ENCODE measurements around the gene MACROH2A2.

DNA sequence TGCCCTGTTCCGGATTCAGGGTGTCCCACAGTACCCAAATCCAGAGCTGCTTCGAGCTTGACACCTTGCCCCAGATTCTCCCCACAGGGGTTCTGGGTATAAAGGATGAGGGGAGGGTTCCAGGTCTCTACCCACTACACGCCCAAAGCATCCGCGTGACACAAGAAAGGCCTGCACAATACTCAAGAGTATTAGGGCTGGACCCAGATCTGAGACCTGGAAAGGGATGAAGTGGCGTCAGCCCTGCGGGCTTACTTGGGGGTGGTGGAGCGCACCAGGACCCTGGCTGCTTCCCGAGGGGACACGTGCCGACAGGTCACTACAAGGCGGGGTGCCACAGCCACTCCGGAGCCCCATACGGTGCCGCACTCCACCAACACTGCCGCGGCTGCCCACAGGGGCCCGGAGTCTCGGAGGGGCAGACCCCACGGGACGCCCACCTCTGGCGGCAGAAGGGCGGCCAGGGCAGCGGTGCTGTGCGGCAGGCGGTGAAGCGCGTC is 92.6 kb downstream of the MACROH2A2 start:
- TF ChIP-seq EZH2 (IDR thresholded peaks at IDR 0.05; ENCODE audit: insufficient read depth, low read length) = no peak
- TF ChIP-seq, protein P1, sequence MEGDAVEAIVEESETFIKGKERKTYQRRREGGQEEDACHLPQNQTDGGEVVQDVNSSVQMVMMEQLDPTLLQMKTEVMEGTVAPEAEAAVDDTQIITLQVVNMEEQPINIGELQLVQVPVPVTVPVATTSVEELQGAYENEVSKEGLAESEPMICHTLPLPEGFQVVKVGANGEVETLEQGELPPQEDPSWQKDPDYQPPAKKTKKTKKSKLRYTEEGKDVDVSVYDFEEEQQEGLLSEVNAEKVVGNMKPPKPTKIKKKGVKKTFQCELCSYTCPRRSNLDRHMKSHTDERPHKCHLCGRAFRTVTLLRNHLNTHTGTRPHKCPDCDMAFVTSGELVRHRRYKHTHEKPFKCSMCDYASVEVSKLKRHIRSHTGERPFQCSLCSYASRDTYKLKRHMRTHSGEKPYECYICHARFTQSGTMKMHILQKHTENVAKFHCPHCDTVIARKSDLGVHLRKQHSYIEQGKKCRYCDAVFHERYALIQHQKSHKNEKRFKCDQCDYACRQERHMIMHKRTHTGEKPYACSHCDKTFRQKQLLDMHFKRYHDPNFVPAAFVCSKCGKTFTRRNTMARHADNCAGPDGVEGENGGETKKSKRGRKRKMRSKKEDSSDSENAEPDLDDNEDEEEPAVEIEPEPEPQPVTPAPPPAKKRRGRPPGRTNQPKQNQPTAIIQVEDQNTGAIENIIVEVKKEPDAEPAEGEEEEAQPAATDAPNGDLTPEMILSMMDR (IDR thresholded peaks at IDR 0.05; ENCODE audit: insufficient read depth, low read depth, low read length) = no peak

All from astrocyte (in vitro differentiated cells and primary cell).